Stomach smooth muscle (tissue), 2 donors: ENCODE results near the gene PELO.
"Not testable (repeated sequence)": the region's sequence is repeated elsewhere in the genome, so short reads cannot be mapped to it uniquely, and the experiment has no call there.

Experiments used
- H3K27ac ChIP-seq: one replicate; pipeline ENCODE4 v1.7.0; 2013; ENCODE audit warnings: mild to moderate bottlenecking, low read length, inconsistent platforms
- H3K27me3 ChIP-seq, 2 donors: one replicate each; pipeline ENCODE4 v1.7.0; 2013; ENCODE audit warnings: low read length in 2 of 2; ENCODE audit not compliant: insufficient read depth in 2 of 2, control insufficient read depth in 1 of 2
- H3K36me3 ChIP-seq, 2 donors: one replicate each; pipeline ENCODE4 v1.7.0; 2013; ENCODE audit warnings: low read length in 2 of 2; ENCODE audit not compliant: control insufficient read depth in 2 of 2, insufficient read depth in 2 of 2
- H3K4me1 ChIP-seq: one replicate; pipeline ENCODE4 v1.7.0; 2013; ENCODE audit warnings: low read length; ENCODE audit not compliant: control insufficient read depth, insufficient read depth
- H3K4me3 ChIP-seq, 2 donors: one replicate each; pipeline ENCODE4 v1.7.0; 2013; ENCODE audit warnings: low read length in 2 of 2
- H3K9ac ChIP-seq, 2 donors: one replicate each; pipeline ENCODE4 v1.7.0; 2013; ENCODE audit warnings: low read length in 2 of 2, mild to moderate bottlenecking in 1 of 2
- H3K9me3 ChIP-seq, 2 donors: one replicate each; pipeline ENCODE4 v1.7.0; 2013; ENCODE audit warnings: low read length in 2 of 2; ENCODE audit not compliant: control insufficient read depth in 2 of 2
- donor health status: healthy.
- donor health status: Pancreatic carcinoma.

PELO gene

GRCh38 chr5:52809884-52810283 lies 22.2 kb downstream of the PELO start:
- Histone ChIP-seq H3K9ac (no peak overlapping the region), H3K4me3 (peak overlapping the region; percentile 10 to 24), H3K9me3 (no peaks in the 10 kb centered on the region), H3K27me3 (no peaks in the 10 kb centered on the region), H3K36me3 (no peaks in the 10 kb centered on the region), H3K4me1 (peaks cover 55% of the 10 kb centered on the region), H3K27ac (peak overlapping the region; percentile 50)

DNA sequence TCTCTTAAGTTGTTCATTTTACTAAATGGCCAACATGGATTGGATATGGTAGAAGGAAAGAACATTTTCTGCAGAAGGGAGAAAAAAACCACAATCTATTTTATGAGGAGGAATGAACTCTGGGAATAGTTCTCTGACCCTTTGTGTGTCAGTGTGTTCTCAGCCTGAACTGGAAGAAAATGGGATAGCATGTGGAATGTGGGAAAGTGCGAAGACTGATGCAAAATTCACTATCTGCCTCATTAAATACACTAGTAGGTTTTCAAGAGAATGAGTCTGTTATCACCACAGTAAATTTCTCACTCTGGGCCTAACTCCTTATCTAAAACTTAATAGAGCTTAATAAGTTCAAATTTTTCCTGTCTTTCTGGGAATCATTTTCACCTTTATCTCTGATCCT lies 22.7 kb downstream of the PELO start:
- Histone ChIP-seq H3K9me3 (no peaks in the 10 kb centered on the region), H3K4me1 (peaks cover 60% of the 10 kb centered on the region), H3K36me3 (no peaks in the 10 kb centered on the region), H3K27ac (peak overlapping the region; percentile 50), H3K27me3 (no peaks in the 10 kb centered on the region), H3K4me3 (no peak overlapping the region), H3K9ac (no peak overlapping the region)

- H3K27me3 ChIP-seq: no peaks in the 10 kb centered on the region
- H3K27ac ChIP-seq: no peak overlapping the region
- H3K9me3 ChIP-seq: no peaks in the 10 kb centered on the region
- H3K9ac ChIP-seq: no peak overlapping the region
- peaks cover 55% of the 10 kb centered on the region for H3K4me1 ChIP-seq
- no peaks in the 10 kb centered on the region for H3K36me3 ChIP-seq
- H3K4me3 ChIP-seq: no peak overlapping the region
Measured at GRCh38 chr5:52811067-52811749, 23.5 kb downstream of the PELO start.

DNA sequence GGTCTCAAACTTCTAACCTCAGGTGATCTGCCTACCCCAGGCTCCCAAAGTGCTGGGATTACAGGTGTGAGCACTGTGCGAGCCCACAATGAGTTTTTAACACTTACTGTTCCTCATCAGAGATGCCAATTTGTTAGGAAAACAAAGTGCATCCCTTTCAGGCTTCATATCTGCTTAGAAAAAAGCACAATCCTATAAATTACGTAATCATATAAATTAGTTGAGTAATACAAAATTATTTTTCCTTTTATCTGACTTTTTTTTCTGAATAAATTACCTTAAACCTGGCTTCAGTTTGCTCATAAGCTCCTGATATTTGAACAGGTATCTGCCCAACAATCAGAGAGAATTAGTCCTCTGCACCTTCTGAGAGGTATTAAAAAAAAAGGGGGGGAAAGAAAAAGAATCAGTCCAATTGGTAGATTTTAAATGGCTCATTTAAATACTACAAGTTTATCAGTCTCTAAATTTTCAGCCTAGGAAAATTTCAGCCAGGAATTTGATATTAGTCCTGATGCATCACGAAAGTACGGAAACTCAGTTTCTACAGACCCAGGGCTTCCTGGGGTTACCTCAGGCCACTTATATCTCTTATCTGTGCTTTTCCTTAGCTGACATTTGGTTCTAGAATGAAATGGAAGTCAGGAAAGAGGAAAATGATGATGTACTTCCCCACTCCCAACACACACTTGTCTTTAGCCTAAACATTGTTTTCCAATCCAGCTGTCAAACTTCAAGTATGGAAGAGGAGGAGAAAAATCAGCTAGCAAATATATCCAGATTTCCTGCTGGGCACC lies 26.8 kb downstream of the PELO start:
- no peaks in the 10 kb centered on the region for H3K9me3 ChIP-seq
- peaks cover 37% of the 10 kb centered on the region for H3K4me1 ChIP-seq
- H3K4me3 ChIP-seq: no peak overlapping the region
- no peaks in the 10 kb centered on the region for H3K36me3 ChIP-seq
- no peak overlapping the region for H3K9ac ChIP-seq
- peak overlapping the region; percentile 12 for H3K27ac ChIP-seq
- no peaks in the 10 kb centered on the region for H3K27me3 ChIP-seq

DNA sequence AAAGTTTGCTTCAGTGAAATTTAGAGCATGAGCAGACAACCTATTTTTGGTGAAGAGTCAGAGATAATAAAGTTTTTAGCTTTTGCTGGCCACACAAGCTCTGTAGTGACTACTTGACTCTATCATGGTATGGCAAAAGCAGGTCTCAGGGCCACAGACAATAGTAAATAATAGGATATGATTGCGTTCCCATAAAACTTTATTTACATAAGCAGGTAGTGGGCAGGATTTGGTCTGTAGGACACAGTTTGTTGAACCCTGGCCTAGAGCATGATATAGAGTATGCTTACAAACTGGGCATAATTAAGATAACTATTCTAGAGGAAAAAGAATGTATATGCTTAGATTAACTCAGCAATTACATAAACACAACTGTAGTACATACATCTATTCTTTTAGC lies 30.1 kb downstream of the PELO start:
- no peaks in the 10 kb centered on the region for H3K9me3 ChIP-seq
- H3K9ac ChIP-seq: no peak overlapping the region
- peaks cover 31% of the 10 kb centered on the region for H3K4me1 ChIP-seq
- H3K27ac ChIP-seq: no peak overlapping the region
- H3K36me3 ChIP-seq: no peaks in the 10 kb centered on the region
- H3K27me3 ChIP-seq: no peaks in the 10 kb centered on the region
- no peak overlapping the region for H3K4me3 ChIP-seq

DNA sequence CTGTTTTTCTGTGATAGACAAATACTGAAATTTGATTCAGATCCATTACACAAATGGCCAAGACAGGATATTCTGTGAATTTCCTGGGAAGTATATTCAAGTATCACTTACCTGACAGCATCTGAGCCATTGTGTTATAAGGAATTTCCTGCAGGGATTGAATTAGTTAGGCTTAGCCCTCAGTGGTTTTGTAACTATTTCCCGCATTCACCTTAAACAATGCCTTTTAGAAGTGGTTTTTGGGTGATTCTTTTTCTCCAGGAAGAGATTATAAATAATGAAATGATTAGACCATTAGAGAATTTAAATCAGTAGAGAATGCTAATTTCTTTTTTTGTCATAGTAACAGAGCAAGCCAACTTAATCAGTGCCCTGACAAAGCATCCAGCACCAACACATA lies 30.6 kb downstream of the PELO start:
- Histone ChIP-seq H3K4me3 (no peak overlapping the region), H3K9ac (no peak overlapping the region), H3K4me1 (peaks cover 32% of the 10 kb centered on the region), H3K27me3 (no peaks in the 10 kb centered on the region), H3K9me3 (no peaks in the 10 kb centered on the region), H3K36me3 (no peaks in the 10 kb centered on the region), H3K27ac (no peak overlapping the region)

- H3K27me3 ChIP-seq, H3K36me3 ChIP-seq, H3K9me3 ChIP-seq, H3K9ac ChIP-seq, H3K27ac ChIP-seq, H3K4me3 ChIP-seq: not testable (repeated sequence)
- H3K4me1 ChIP-seq: peaks cover 28% of the 10 kb centered on the region
Measured at GRCh38 chr5:52818807-52819206, 31.1 kb downstream of the PELO start.

- peak overlapping the region; percentile 2 to 58 for H3K4me3 ChIP-seq
- H3K27me3 ChIP-seq: no peaks in the 10 kb centered on the region
- H3K9me3 ChIP-seq: no peaks in the 10 kb centered on the region
- no peak overlapping the region for H3K9ac ChIP-seq
- H3K27ac ChIP-seq: peak overlapping the region; percentile 53
- no peaks in the 10 kb centered on the region for H3K36me3 ChIP-seq
- H3K4me1 ChIP-seq: peaks cover 11% of the 10 kb centered on the region
Measured at GRCh38 chr5:52821901-52822300, 34.2 kb downstream of the PELO start.

GRCh38 chr5:52822437-52822836 lies 34.7 kb downstream of the PELO start:
- H3K9me3 ChIP-seq: no peaks in the 10 kb centered on the region
- peak overlapping the region; percentile 53 for H3K27ac ChIP-seq
- H3K4me1 ChIP-seq: peaks cover 11% of the 10 kb centered on the region
- no peaks in the 10 kb centered on the region for H3K36me3 ChIP-seq
- H3K4me3 ChIP-seq: peak overlapping the region; percentile 2 to 58
- no peaks in the 10 kb centered on the region for H3K27me3 ChIP-seq
- H3K9ac ChIP-seq: no peak overlapping the region

- Histone ChIP-seq H3K27me3 (no peaks in the 10 kb centered on the region), H3K27ac (no peak overlapping the region)
Measured at GRCh38 chr5:52824827-52825226, 37.1 kb downstream of the PELO start.

GRCh38 chr5:52825826-52826225 lies 38.1 kb downstream of the PELO start:
- H3K4me1 ChIP-seq: peaks cover 11% of the 10 kb centered on the region
- no peak overlapping the region for H3K27ac ChIP-seq

More at GRCh38 chr5:52824827-52825226, 37.1 kb downstream of the PELO start:
- Histone ChIP-seq H3K4me3 (no peak overlapping the region), H3K36me3 (no peaks in the 10 kb centered on the region), H3K4me1 (peaks cover 11% of the 10 kb centered on the region), H3K9ac (no peak overlapping the region), H3K9me3 (no peaks in the 10 kb centered on the region)

More at GRCh38 chr5:52825826-52826225, 38.1 kb downstream of the PELO start:
- no peak overlapping the region for H3K9ac ChIP-seq
- no peaks in the 10 kb centered on the region for H3K36me3 ChIP-seq
- no peaks in the 10 kb centered on the region for H3K27me3 ChIP-seq
- H3K4me3 ChIP-seq: no peak overlapping the region
- no peaks in the 10 kb centered on the region for H3K9me3 ChIP-seq
